SKM-1 treated with dmso at 0.1 percent for 144 hours (cell line): ENCODE measurements around the gene STS.

ENCODE experiments used
- DNase-seq: peaks from one replicate; lab custom pipeline; 2025; ENCODE audit not compliant: unreplicated experiment; lab: John Stamatoyannopoulos, UW

Gene STS

DNA sequence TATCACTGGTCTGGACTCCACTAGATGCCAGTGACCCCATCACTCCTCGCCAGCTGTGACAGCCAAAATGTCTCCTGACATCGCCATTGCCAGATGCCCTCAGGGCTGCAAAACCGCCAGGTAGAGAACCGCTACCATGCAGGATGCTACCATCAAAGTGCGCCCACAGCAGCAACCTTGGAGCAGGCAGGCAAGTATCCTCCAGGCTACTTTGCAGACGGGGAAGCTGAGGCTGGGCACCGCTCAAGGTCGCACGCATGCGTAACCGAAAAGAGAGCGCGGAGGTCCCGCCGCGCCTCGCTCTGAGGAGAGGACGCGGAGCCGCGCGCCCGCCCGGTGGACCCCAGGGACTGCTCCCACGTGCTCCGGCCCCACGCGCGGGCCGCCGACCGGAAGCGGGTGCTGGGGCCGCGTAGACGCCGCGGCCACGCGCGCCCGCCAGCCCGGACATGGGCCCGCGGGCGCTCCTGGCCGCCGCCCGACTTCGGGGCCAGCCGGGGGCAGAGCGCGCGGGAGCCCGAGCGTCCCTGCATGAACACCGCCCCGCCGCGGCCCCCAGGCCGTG, at the start of gene STS:
Gene STS, plus strand, starts transcription at position 300 of the 565 bp plus-strand sequence. CDS start 105,488 bp downstream, outside the sequence.
- no peak for DNase-seq

- DNase-seq = no peak
These were observed 47.5 kb upstream of the STS start for GRCh38 chrX:7100022-7100421.

GRCh38 chrX:7102119-7102518, 45.4 kb upstream of the STS start:
- DNase-seq = no peak

DNA sequence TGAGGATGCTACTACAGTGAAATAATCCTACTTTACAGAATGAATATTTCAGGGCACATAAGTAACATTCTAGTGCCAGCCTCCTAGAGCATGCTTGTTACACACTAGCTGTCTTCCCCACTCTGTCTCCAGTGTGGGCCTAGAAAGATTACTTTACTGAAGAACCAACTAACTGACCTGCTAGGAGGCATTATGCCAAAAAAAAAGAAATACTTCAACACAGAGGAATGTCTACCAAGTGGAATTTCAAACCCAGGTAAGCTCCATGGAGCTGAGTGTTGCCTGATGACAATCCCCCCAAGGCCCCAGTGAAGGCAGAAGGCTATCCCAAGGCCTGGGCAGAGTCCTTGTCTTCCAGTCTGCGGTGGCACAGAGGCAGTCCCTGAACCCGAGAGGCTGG, 40.9 kb upstream of the STS start:
- no peak for DNase-seq

DNA sequence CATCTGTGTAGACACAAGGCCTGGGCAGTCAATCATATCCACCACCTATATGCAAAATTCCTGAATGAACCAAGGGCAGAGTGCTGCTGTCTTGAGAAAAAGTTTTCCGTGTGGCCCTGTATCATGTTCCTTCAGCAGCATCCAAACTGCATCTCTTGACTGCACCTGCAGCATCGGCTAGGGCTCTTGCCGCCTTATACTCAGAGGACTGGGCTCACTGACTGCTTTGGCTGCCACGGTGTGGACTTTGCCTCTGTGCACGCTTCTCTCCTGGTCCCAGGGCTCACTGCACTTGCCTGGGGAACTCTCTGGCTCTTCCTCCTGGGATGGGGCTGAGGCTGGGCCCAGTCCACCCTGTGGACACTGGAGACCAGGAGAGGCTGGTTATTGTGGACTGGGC, 39.5 kb upstream of the STS start:
- no peak for DNase-seq

GRCh38 chrX:7109049-7109531, 38.4 kb upstream of the STS start:
- DNase-seq = no peak

- DNase-seq = no peak
These were observed 37.4 kb upstream of the STS start for GRCh38 chrX:7109838-7110793.

DNA sequence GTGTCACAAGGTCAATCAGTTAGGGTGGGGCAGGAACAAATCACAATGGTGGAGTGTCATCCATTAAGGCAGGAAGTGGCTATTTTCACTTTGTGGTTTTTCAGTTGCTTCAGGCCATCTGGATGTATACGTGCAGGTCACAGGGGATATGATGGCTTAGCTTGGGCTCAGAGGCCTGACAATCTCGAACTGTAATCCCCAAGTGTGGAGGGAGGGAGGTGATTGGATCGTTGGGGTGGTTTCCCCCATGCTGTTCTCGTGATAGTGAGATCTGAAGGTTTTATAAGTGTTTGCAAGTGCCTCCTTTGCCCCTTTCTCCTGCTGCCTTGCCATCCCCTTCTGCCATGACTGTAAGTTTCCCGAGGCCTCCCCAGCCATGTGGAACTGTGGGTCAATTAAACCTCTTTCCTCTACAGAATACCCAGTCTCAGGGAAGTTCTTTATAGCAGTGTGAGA, 36.7 kb upstream of the STS start:
- no peak for DNase-seq

DNA sequence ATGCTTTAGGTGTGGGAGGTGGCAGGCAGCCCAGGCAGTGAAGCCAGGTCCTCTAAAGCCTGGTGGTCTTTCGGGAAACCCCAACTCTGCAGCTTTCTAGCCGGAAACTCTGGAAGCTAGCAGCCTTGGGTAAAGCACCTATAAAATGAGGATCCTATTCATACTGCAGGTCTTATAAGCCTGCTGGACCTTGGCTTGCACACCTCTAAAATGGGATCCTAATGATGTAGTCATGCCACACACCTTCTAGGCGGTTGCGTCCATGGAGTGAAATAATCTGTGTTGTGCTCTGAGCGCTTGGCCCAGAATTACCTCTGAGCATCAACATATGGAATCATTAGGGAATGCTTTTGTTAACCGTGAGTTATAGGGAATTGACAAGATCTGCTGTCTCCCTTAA, 36.0 kb upstream of the STS start:
- DNase-seq = no peak

DNA sequence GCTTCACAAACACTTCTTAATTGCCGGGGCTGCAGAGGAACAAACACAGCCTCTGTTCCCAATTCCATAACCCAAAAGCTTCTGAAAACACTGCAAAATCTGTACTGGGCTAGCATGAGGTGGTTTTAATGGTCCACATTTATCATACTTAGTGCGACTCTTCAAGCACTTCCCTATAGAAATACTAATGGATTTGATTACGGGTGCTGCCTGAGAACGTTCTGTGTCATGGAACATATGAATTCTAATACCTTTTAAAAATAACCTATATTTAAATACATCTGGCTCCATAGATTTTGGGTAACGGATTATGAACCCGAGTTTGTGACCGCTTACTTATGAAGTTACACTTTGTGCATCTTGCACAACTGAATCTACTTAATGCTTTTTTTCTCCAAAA, 35.4 kb upstream of the STS start:
- DNase-seq = no peak

DNA sequence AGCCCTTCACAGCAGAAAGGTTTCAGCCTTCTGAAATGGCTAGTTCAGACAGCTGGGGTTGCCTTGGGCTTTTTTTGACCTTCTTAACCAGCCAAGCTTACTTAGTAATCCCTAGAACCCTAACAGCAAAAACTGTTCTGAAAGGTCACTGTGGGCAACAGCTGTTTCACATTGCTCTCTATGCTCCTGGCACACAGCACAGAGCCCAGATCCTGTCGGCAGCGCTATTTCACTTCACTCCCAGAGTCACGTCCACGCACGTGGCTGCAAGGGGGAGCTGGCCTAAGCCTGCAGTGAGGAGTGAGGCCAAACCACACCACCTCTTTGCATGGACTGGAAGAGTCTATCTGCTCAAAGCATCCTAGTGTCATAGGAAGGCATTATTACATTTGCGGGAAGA, 32.0 kb upstream of the STS start:
- DNase-seq = no peak

DNA sequence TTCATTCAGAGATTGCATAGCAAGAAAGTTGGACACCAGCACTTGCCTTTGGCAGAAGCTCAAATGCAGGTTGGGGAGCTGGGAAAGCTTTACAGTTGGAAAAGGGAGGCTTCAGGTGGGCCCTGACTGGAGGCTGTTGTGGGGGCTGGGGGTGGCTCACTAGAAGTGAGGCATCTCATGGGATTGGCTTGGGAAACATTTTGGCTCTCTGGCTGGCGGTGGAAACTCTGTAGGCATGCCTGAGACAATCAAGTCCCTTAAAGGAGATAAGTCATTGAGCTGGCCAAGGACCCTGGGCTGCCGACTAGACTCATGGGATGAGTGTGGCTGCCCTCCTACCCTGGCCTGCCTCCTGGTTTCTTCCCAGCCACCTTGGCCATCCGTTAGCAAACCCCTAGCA, 31.4 kb upstream of the STS start:
- no peak for DNase-seq

- no peak for DNase-seq
These were observed 29.9 kb upstream of the STS start for GRCh38 chrX:7117587-7117986.

GRCh38 chrX:7119950-7120877, 27.3 kb upstream of the STS start:
- no peak for DNase-seq

DNA sequence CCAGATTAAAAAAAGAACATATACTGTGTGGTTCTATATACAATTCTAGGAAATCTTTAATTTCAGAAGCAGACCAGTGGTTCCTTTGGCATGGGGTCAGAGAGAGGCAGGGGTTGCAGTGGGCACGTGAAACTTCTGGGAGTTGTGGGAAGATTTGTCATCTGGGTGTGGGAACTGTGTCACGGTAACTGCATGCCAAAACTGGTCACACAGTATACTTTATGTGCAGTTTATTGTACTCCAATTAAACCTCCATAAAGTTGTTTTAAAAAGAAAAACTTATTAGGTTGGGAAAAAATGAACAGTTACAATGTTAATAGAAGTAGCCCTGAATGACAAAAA, 26.7 kb upstream of the STS start:
- DNase-seq = no peak

DNA sequence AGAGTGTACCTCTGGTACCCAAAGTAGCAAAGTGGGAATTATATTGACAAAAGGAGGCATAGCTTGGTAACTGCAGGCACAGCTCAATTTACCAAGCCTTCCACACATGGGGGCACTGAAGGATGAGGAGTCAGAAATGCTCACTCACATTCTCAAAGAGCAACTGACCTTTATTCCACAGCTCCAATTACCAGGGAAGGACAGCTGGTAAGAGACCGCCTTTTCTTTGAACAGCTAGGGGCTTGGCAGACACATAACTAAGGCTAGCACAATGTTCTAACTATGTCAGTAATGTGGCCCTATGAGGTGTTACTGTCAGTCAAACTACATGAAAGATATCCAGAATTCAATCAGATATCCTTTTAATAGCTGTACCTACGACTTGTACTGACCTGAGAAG, 20.5 kb upstream of the STS start:
- no peak for DNase-seq

GRCh38 chrX:7131621-7132020, 15.9 kb upstream of the STS start:
- no peak for DNase-seq

DNA sequence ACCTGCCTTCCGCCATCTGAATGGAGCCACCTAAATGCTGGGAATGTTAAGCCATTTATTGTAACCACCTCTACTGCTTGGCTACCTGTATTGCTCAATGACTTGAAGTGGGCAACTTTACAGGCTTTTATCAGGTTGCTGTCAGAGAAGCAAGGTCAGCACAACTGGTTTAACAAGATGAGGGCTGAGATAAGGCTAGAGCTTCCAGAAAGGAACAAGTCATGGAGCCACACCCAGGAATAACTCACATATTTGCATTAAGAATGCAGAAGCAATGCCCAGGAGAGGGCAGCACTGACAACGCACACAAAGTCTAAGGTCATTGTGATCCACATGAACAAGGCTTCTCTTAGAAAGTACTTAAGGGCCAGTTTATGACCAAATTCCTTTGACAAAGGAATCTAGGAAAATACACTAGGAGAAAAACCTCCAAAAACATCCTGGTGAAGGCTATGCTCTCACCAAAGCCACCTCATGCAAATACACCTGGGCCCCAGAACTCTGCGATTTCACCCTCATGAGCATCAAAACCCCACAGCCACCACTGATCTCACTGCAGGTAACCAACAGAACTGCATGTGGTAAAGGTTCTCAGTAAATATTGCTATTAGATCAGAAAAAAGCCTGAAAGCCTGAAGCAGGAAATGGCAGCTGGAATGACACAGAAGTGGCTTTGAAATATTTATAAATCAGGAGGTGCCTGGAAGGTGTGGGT, 15.0 kb upstream of the STS start:
- DNase-seq = no peak

DNA sequence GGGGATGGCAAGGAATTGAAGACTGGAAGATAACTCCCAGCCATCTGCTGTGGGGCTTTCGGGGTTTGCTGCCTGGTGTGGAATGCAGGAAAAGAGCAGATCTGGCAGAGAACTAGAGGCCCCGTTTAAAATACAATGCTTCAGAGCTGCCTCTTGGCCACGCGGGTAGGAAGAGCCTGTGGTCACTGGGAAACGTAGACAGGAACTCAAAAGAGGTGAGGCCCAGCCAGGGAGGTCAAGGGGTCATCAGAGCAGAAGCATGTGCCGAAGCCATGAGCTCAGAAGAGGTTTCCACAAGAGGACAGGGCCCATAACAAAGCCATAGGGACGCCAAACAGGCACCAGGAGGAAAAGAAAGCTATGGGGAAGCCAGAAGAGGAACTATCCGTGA, 14.5 kb upstream of the STS start:
- DNase-seq = peak; percentile 16

- DNase-seq = no peak
These were observed 12.5 kb upstream of the STS start for GRCh38 chrX:7134981-7135380.
